Stimulated activated CD4-positive, alpha-beta T cell treated with anti-CD3 and anti-CD28 coated beads, Interleukin-12 subunit alpha, Interleukin-12 subunit beta, amount 100 ng/mL, for 24 hours (primary cell): ENCODE measurements around the gene TET3.

ENCODE experiments used
- DNase-seq, 2 experiments: peaks; one replicate each; pipeline ENCODE4 v3.0.0-alpha.2; 2020; ENCODE audit warnings: low read depth in 2 of 2

The TET3 gene

DNA sequence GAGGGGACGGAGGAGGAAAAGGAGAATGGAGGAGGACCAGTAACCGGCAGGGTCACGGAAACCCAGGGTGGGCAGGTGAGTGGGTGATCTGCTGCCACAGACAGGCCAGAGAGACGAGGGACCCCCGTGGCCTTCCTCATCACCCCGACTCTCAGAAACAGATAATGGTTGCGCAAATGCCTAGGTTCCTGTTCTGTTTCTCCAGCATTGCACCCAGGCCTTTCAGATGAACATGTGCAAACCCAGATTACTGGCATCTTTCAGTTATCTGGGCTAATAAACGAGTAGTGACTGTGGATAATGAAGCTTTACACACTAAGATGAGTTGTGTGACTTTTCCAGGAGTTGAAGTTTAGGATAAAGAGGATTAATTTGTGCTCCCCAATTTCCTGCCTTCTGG lies 46.5 kb downstream of the TET3 start:
- DNase-seq: no peak

DNA sequence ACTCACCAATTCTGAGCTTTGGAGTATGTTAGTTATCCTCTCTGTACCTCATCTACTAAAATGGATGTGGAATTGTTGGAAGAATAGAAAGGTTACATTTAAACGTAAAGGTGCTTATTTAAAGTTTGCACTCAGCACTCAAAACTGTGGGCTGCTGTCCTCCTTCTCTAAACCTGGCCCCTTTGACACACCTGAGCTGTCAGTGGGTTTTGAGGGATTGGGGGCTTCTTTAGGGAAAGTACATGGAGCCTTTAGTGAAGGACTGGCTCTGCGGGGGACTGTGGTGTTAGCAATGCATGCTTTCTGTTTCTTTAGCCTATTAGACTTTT lies 47.2 kb downstream of the TET3 start:
- DNase-seq: no peak

DNA sequence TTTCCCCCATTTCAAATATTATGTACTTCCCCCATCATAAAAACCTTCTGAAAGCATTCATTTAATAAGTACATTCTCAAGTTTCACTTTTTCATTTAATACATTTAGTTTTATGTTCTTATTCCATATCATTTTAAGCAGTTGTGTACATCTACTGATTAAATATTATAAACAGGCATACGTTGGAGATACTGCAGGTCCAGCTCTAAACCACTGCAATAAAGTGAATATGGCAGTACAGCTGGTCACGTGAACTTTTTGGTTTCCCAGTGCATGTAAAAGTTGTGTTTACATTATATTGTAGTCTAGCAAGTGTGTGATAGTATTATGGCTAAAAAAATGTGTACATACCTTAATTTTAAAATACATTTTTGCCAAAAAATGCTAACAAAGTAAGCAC lies 48.7 kb downstream of the TET3 start:
- DNase-seq: no peak
